H1 (cell line): ENCODE results near the gene MACROD2. TPM values are rescaled to one million over a fixed set of nuclear protein-coding genes. Genes with fewer than 3 reads are reported as not detected.

ENCODE experiments used
- EGR1 ChIP-seq: IDR thresholded peaks from 2 replicates; pipeline ENCODE4 v1.6.1; 2011; ENCODE audit warnings: low read depth, low read length, borderline replicate concordance
- EZH2 ChIP-seq: fragments of 200-600 bp; sonication (generic); IDR thresholded peaks from 2 replicates; pipeline ENCODE4 v1.7.1; 2012; ENCODE audit warnings: low read depth, mild to moderate bottlenecking, moderate library complexity, low read length, inconsistent platforms; ENCODE audit not compliant: severe bottlenecking
- polyA plus RNA-seq, 7 experiments: library from polyadenylated mRNA; depleted of rRNA in 3 of 7; stranded (reverse) in 5 of 7; unstranded in 2 of 7; fragments of >200 nt in 5 of 7; fragments of 200-250 nt in 2 of 7; gene quantifications; 1 replicate in 5 of 7; 2 replicates in 1 of 7; 4 replicates in 1 of 7; pipeline versions ENCODE4 v1.2.1 to v1.2.3, GENCODE V29; 2011 to 2013; ENCODE audit warnings: missing spikeins in 2 of 7, mixed read lengths in 2 of 7
- total RNA-seq: library from RNA; stranded (reverse); fragmentation: NEBNext Ultra II Directional; extraction: Animal tissue kit (Norgen Biotek cat#: 25700); gene quantifications from 2 replicates; pipeline ENCODE4 v1.2.1, GENCODE V29; 2021
- TF ChIP-seq, protein P1 (sequence below): IDR thresholded peaks from 2 replicates; pipeline ENCODE4 v1.6.1; 2011; ENCODE audit warnings: low read depth, mild to moderate bottlenecking, low read length; ENCODE audit not compliant: insufficient read depth
- TF ChIP-seq, protein P2 (sequence below): IDR thresholded peaks from 2 replicates; pipeline ENCODE4 v1.6.1; 2012; ENCODE audit warnings: inconsistent platforms

Gene MACROD2
- total and polyA plus RNA-seq, 2 of the 8 experiments (the other 6 are each of a cell fraction or from before 2014, with no cell fraction given): 0.70 to 3.9 TPM

DNA sequence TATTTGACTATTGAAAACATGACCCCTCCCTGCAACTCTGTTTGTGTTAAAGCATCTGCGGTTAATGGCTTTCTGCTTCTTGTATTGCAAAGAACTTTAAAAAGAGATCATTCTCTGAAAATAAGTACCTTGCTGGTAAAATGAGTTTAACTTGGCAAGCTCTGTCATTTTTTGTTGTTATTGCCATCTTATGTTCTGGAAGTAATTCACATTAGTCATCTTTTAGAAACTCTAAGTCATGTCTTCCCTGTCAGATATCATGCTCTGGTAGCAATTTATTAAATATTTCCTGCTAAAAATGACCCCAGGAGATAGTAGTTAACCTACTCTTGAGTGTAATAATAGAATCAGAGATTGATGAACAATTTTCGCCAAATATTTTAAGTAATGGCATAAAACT is 1687.4 kb downstream of the MACROD2 start (continued):
- TF ChIP-seq, protein P1, sequence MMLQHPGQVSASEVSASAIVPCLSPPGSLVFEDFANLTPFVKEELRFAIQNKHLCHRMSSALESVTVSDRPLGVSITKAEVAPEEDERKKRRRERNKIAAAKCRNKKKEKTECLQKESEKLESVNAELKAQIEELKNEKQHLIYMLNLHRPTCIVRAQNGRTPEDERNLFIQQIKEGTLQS: no peak
- TF ChIP-seq EGR1 (no peak), EZH2 (no peak)
- TF ChIP-seq, protein P2, sequence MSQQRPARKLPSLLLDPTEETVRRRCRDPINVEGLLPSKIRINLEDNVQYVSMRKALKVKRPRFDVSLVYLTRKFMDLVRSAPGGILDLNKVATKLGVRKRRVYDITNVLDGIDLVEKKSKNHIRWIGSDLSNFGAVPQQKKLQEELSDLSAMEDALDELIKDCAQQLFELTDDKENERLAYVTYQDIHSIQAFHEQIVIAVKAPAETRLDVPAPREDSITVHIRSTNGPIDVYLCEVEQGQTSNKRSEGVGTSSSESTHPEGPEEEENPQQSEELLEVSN: no peak
